Calu3 (cell line): ENCODE measurements around the gene C1orf87. TPM values are rescaled to one million over a fixed set of nuclear protein-coding genes. Genes with fewer than 3 reads are reported as not detected.

Source experiments
- BruUV-seq: library from RNA; stranded (reverse); fragments of 400-500 nt; replicated peaks from 2 replicates; lab custom pipeline; 2021; lab: Mats Ljungman, UMichigan
- CTCF ChIA-PET: fragments of 300-600 bp; sonication (Branson Sonifier 250); formaldehyde crosslinking; loops from one replicate; lab custom pipeline; 2022; ENCODE audit warnings: antibody characterized with exemption; lab: Charles Lee
- DNase-seq: peaks from one replicate; pipeline ENCODE4 v3.0.0; 2022
- H3K27ac Mint-ChIP-seq: one replicate; pipeline ENCODE4 v1.8.0; 2022; ENCODE audit warnings: mixed read lengths; ENCODE audit not compliant: unreplicated experiment
- H3K27me3 Mint-ChIP-seq: one replicate; pipeline ENCODE4 v1.8.0; 2022; ENCODE audit warnings: mixed read lengths; ENCODE audit not compliant: unreplicated experiment
- H3K36me3 Mint-ChIP-seq: one replicate; pipeline ENCODE4 v1.8.0; 2022; ENCODE audit warnings: mild to moderate bottlenecking, moderate library complexity, mixed read lengths; ENCODE audit not compliant: insufficient read depth, unreplicated experiment
- H3K4me1 Mint-ChIP-seq: one replicate; pipeline ENCODE4 v1.8.0; 2022; ENCODE audit warnings: mild to moderate bottlenecking, low read depth, mixed read lengths; ENCODE audit not compliant: unreplicated experiment
- H3K4me3 Mint-ChIP-seq: one replicate; pipeline ENCODE4 v1.8.0; 2022; ENCODE audit warnings: mild to moderate bottlenecking, low read depth, moderate library complexity, mixed read lengths; ENCODE audit not compliant: unreplicated experiment
- H3K9me3 Mint-ChIP-seq: one replicate; pipeline ENCODE4 v1.8.0; 2022; ENCODE audit warnings: low read depth, mixed read lengths; ENCODE audit not compliant: unreplicated experiment
- intact Hi-C: fragments of 100-400 bp; cut with micrococcal nuclease; formaldehyde crosslinking; loops from one replicate; pipeline ENCODE4 v1.10.0; 2022; ENCODE audit not compliant: unreplicated experiment
- total RNA-seq: library from RNA; stranded (reverse); gene quantifications from 2 replicates; pipeline ENCODE4 v1.2.3, GENCODE V29; 2022
- TF ChIP-seq, protein P1 (sequence below): fragments of 200-600 bp; IDR thresholded peaks from one replicate; pipeline ENCODE4 v1.8.0; 2022; ENCODE audit warnings: antibody characterized with exemption; ENCODE audit not compliant: unreplicated experiment

C1orf87 gene
- total RNA-seq, 1 experiment from 2014 or later = not detected

GRCh38 chr1:60071296-60071695 is 2.3 kb downstream of the C1orf87 start:
- peaks cover 29% of the 10 kb centered on the region for H3K27me3 Mint-ChIP-seq
- CTCF ChIA-PET = no interaction called here

DNA sequence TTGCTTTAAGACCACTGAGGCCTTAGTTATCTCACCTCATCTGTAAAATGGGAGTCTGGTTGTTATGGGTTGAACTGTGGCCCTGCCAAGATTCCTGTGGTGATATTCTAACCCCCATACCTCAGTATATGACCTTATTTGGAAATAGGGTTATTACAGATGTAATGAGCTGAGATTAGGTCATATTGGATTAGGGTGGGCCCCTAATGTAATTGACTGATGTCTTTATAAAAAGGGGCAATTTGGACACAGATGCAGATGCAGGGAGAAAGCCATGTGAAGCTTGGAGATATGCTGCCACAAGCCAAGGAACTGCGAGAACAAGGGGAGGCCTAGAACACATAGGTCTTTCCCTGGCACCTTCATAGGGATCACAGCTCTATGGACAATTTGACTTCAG is 3.9 kb downstream of the C1orf87 start:
- Mint-ChIP-seq H3K27me3 (peaks cover 13% of the 10 kb centered on the region), H3K4me3 (no peak overlapping the region), H3K4me1 (no peaks in the 10 kb centered on the region), H3K9me3 (no peaks in the 10 kb centered on the region), H3K27ac (no peak overlapping the region), H3K36me3 (no peaks in the 10 kb centered on the region)
- BruUV-seq = no TSS peak
- intact Hi-C loops = no loop called here
- TF ChIP-seq, protein P1, sequence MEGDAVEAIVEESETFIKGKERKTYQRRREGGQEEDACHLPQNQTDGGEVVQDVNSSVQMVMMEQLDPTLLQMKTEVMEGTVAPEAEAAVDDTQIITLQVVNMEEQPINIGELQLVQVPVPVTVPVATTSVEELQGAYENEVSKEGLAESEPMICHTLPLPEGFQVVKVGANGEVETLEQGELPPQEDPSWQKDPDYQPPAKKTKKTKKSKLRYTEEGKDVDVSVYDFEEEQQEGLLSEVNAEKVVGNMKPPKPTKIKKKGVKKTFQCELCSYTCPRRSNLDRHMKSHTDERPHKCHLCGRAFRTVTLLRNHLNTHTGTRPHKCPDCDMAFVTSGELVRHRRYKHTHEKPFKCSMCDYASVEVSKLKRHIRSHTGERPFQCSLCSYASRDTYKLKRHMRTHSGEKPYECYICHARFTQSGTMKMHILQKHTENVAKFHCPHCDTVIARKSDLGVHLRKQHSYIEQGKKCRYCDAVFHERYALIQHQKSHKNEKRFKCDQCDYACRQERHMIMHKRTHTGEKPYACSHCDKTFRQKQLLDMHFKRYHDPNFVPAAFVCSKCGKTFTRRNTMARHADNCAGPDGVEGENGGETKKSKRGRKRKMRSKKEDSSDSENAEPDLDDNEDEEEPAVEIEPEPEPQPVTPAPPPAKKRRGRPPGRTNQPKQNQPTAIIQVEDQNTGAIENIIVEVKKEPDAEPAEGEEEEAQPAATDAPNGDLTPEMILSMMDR = no peak
- no peak for DNase-seq
- CTCF ChIA-PET = no interaction called here

More at GRCh38 chr1:60071296-60071695, 2.3 kb downstream of the C1orf87 start:
- no TSS peak for BruUV-seq
- no peak overlapping the region for H3K4me3 Mint-ChIP-seq
- H3K36me3 Mint-ChIP-seq = no peaks in the 10 kb centered on the region
- TF ChIP-seq, protein P1 = no peak
- H3K4me1 Mint-ChIP-seq = no peaks in the 10 kb centered on the region
- intact Hi-C loops = no loop called here
- H3K9me3 Mint-ChIP-seq = no peaks in the 10 kb centered on the region
- no peak for DNase-seq
- H3K27ac Mint-ChIP-seq = no peak overlapping the region

DNA sequence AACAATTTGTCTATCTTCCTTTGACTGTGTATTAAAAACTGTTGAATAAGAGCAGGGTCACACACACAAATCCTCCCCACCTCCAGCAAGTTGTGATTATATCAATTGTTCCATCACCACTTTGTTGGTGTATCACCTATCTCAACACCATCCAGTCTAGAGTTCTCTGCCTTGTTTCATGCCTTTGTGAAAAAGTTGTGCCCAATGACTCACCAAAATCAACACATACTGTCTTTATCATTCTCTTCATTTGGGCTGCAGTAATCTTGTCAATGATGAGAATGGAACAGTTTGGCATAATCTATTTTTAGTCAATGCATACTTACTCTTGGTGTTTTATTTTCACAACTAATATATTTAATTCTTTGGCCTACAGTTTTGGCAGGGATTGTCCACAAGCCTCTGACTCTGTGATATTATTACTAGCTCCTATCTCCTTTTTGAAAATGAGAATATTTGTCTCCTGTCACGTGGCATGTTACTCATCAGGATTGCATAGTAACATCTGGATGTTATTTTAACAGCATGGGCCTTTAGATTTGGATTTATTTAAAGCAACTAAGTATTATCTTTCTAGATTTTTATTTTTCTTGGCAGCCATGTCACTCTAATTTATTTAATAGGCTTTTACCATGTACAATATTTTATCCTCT is 5.1 kb downstream of the C1orf87 start:
- H3K9me3 Mint-ChIP-seq = no peaks in the 10 kb centered on the region
- no peaks in the 10 kb centered on the region for H3K36me3 Mint-ChIP-seq
- DNase-seq = no peak
- no peak overlapping the region for H3K27ac Mint-ChIP-seq
- TF ChIP-seq, protein P1 = no peak
- H3K27me3 Mint-ChIP-seq = peaks cover 9% of the 10 kb centered on the region
- BruUV-seq = no TSS peak
- intact Hi-C loops = no loop called here
- H3K4me1 Mint-ChIP-seq = no peaks in the 10 kb centered on the region
- H3K4me3 Mint-ChIP-seq = no peak overlapping the region
- CTCF ChIA-PET = no interaction called here

- TF ChIP-seq, protein P1 = no peak
- intact Hi-C loops = no loop called here
- CTCF ChIA-PET = no interaction called here
- Mint-ChIP-seq H3K9me3 (no peaks in the 10 kb centered on the region), H3K36me3 (no peaks in the 10 kb centered on the region), H3K4me1 (no peaks in the 10 kb centered on the region), H3K4me3 (no peak overlapping the region), H3K27ac (no peak overlapping the region), H3K27me3 (no peaks in the 10 kb centered on the region)
- no peak for DNase-seq
- no TSS peak for BruUV-seq
Measured at GRCh38 chr1:60066001-60066400, 7.6 kb downstream of the C1orf87 start.
